Jurkat, Clone E6-1 (cell line): ENCODE results near the gene EVL. TPM values are rescaled to one million over a fixed set of nuclear protein-coding genes. Genes with fewer than 3 reads are reported as not detected.
"Not testable (repeated sequence)": the region's sequence is repeated elsewhere in the genome, so short reads cannot be mapped to it uniquely, and the experiment has no call there.

ENCODE experiments used
- DNase-seq: peaks from one replicate; pipeline ENCODE4 v3.0.0-alpha.2; 2011; ENCODE audit warnings: low read depth, low spot score
- H3K4me3 ChIP-seq: 2 replicates; pipeline ENCODE4 v1.5.1; 2011; ENCODE audit warnings: mild to moderate bottlenecking, low read length, control low read depth, moderate library complexity
- polyA plus RNA-seq: library from polyadenylated mRNA; unstranded; fragments of >200 nt; gene quantifications from one replicate; pipeline ENCODE4 v1.2.1, GENCODE V29; 2012; ENCODE audit warnings: missing spikeins; ENCODE audit not compliant: insufficient read length, insufficient read depth

The EVL gene
- polyA plus RNA-seq = 261 TPM

DNA sequence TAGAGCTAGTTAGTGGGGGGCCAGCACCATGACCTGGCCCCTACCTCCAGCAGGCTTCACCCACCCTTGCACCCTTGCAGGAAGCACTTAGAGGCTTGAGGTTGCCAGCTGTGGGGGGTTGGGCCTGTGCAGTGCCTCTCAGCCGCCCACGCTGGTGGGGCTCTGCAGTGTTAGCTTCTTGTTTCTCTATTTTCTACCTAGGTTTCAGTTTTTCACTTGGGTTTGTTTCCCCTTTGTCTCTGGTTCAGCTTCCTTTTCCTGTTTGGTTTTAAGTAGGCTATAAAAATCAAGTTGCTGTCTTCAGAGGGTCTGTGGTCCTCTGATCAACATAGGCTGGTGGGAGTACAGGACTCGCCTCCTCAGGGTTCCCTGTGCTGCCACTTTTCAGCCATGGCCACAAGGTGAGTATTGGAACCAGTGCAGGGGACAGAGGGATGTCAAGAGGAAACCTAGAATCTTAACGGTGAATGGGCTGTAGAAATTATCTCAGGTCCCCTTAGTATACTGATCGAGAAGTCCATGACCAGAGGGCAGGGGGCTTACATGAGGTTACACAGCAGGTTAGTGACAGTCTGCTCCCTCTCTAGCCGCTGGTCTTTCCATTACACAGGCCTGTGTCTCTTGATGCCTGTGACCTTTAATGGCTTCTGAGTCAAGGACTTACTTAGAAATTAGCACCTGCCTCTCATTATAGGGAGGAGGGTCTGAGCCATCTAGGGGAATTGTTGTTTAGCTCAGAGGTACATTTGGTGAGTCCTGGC, at the start of gene EVL:
EVL (plus strand) TSS at position 312 of the 761 bp plus-strand sequence; CDS start at position 391, 79 bp downstream.
- H3K4me3 ChIP-seq = peak within 1 kb of the TSS; percentile 72
- peak; percentile 93 for DNase-seq

- no peak overlapping the region for H3K4me3 ChIP-seq
- DNase-seq = no peak
These were observed 47.7 kb upstream of the EVL start for GRCh38 chr14:100017553-100017952.

GRCh38 chr14:100018054-100018453, 47.2 kb upstream of the EVL start:
- DNase-seq = no peak
- no peak overlapping the region for H3K4me3 ChIP-seq

DNA sequence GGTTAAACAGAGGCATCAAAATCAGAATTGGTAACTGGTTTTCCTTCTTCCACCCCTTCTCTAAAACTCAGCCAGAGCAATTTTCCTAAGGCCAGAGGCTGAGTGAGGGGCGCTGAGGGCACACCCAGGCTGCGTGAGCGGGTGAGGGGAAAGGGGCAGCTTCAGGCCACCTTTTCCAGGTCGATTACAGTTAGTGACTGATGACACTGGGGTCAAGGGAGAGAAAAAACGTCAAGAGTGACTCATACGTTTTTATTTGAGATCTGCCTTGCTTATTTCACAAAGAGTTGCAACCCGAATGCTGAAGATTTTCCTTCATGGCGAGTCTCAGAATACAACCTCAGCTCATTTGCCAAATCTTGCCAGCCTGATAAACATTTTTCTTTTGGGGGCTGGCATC, 46.7 kb upstream of the EVL start:
- no peak overlapping the region for H3K4me3 ChIP-seq
- DNase-seq = no peak

- H3K4me3 ChIP-seq = no peak overlapping the region
- no peak for DNase-seq
These were observed 46.0 kb upstream of the EVL start for GRCh38 chr14:100019156-100019744.

- no peak overlapping the region for H3K4me3 ChIP-seq
- DNase-seq = no peak
These were observed 44.6 kb upstream of the EVL start for GRCh38 chr14:100020629-100021028.

DNA sequence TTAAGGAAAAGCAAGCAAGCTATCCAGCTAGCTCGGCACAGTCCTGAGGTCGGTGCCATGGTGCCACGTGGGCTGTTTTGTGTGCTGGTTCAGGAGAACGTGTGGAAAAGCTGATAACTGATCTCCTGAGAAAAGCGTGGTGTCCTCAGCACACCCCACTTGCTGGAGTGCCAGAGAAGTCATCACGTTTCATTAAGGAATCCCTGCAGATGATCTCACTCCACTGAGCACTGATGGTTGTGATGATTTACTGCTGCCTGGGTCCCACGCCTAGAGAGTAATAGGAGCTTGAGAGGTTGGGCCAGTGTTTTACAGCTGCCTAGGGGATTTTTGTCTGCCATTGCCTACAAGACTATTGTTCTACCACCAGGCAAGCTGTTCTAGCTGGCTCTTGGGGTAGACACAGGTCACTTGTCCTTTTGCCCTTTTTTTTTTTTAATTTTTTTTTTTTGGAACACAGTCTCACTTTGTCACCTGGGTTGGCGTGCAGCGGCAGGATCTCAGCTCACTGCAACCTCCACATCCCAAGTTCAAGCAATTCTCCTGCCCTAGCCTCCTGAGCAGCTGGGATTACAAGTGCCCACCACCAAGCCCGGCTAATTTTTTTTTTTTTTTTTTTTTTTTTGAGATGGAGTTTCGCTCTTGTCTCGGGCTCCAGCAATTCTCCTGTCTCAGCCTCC, 42.3 kb upstream of the EVL start:
- DNase-seq = no peak

DNA sequence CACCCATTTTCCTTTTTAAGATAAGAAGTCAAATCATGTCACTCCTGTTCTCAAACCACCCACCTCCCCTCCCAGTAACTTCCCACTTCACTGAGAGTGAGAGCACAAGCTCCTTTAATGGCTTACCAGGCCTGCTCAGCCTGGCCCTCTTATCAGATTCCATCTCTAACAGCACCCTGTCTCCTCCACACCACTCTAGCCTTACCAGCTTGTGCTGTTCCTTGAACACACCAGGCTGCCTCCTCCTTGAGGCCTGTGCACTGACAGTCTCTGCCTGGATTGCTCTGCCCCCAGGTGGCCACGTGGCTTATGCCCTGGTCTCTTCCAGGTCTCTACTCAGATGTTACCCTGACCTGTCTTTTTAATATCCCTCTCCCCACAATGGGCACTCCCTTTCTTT, 40.1 kb upstream of the EVL start:
- no peak overlapping the region for H3K4me3 ChIP-seq
- peak; percentile 66 for DNase-seq

More for the DNA sequence above, 42.3 kb upstream of the EVL start:
- H3K4me3 ChIP-seq = no peak overlapping the region

GRCh38 chr14:100027771-100028490, 37.3 kb upstream of the EVL start:
- H3K4me3 ChIP-seq = no peak overlapping the region
- no peak for DNase-seq

GRCh38 chr14:100028990-100029677, 36.1 kb upstream of the EVL start:
- H3K4me3 ChIP-seq = no peak overlapping the region
- DNase-seq = no peak

GRCh38 chr14:100030006-100030405, 35.2 kb upstream of the EVL start:
- H3K4me3 ChIP-seq, DNase-seq: not testable (repeated sequence)

DNA sequence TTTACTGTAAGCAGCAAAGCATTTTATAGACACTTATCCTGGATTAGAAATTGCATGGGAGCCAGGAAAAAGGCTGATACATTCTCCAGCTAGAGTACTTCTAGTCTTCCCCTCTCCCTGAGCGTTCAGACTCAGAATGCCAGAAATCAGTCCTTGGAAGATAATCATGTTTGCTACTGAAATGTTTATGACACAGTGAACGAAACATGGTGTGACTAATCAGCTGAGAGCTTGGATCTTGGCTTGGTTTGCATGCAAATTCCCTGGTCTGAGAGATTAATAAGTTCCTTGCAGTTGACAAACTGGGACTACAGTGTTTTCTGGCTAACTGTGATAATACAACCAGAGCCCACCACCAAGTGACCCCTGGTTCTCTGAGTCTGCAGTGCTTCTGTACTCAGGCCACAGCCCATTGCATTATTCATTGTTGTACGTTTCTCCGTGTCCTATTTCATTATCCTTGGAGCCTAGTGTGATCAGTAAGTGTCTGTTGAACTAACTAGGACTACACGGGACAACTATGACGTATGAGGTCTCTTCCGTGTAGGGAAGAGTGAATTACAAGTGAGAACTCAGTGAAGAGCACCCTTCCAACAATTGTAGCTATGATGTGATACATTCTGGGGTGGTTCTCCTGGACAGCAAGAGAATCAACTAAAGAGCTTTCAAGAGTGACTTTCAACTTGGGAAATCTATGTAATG, 34.6 kb upstream of the EVL start:
- H3K4me3 ChIP-seq = no peak overlapping the region
- no peak for DNase-seq

DNA sequence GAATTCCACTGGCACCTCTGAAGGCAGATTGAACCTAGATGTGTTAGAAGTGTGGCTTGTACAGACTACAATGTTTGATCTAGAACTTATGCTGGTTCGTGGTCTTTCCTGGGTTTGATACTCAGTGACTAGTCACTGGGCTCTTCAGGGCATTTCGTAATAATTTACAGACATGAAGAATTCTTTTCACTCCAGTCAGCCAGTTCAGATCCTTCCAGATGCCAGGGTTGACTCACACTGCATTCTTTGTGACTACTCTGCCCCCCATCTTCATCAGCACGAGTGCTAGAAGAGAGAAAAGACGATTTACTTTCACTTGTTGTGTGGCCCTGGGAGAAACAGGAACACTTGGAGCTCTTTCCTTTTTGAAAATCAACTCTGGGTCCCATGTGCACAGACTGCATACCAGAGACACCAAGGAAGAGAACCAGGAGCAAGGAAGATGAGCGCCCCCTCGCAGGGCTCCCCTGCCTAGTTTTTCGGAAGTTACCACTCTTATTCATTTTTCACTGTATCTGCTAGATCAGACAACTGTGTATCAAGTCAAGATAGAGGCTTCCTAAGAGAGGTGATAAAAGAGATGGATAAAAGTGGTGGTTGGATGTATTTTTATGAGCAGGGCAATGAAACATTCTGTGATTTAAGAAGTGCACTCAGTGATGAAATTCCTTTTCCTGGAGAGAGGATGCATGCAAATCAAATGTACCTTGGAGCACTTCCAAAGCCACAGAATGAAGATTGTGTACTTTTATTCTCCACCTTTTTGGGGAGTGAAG, 33.5 kb upstream of the EVL start:
- H3K4me3 ChIP-seq = no peak overlapping the region
- no peak for DNase-seq

- no peak overlapping the region for H3K4me3 ChIP-seq
- DNase-seq = no peak
These were observed 32.5 kb upstream of the EVL start for GRCh38 chr14:100032738-100033137.

DNA sequence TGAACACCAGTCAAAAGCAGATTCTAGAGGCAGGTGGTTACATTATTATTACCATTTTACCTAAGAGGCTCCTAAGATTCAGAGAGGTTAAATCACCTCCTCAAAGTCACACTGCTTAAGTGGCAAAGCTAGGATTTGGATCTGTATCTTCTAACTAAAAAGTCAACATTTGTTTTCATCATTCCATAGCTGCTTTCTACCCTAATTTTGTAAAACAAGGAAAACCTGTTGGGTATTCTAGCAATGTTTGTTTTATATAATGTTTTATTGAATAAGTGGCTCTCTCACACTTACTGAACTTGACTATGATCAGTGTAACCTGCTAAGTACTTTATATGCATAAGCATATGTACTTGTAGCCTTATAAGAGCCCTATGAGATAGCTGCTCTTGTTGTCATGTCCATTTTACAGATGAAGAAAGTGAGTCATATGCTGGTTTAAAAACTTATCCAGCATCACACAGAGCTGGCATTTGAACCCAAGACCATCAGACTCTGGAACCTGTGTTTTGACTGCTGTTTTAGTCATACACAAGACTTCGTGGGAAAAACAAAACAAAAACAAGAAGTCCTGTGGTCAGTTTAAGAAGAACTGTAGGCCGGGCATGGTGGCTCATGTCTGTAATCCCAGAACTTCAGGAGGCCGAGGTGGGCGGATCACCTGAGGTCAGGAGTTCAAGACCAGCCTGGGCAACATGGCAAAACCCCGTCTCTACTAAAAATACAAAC, 31.7 kb upstream of the EVL start:
- no peak overlapping the region for H3K4me3 ChIP-seq
- no peak for DNase-seq

GRCh38 chr14:100034468-100034867, 30.8 kb upstream of the EVL start:
- H3K4me3 ChIP-seq = no peak overlapping the region
- DNase-seq = no peak

DNA sequence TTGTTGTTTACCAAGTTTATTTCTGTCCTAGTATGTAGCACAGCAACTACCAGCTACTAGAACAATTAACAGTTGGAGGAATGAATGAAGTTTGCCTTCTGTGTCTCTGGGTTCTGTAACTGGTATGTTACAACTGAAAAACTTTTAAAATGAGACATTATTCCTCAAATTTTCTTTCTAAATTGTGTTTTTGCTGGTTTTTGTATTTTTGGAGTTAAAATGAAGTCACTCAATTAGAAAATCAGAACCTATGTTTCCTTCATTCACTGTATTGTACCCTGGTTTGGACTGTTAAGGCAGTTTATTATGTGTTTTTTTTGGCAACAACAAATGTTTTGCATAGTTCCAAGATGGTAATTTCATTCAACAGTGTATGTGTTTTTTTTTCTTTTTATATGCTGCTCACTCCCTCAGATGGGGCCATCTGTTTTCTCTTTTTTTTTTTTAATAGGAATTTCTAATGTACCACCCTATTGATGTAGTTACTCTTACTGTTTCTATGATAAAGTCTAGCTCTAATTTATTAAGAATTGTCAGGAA, 30.2 kb upstream of the EVL start:
- no peak for DNase-seq

More for the DNA sequence above, 30.2 kb upstream of the EVL start:
- H3K4me3 ChIP-seq = no peak overlapping the region
